Brain microvascular endothelial cell (primary cell): ENCODE results near the gene C11orf16.
"Not testable (repeated sequence)": the region's sequence is repeated elsewhere in the genome, so short reads cannot be mapped to it uniquely, and the experiment has no call there.

Experiments
- DNase-seq: peaks from one replicate; pipeline ENCODE4 v3.0.0-alpha.2; 2020
- H3K27ac ChIP-seq: fragments of 250-450 bp; sonication (Bioruptor Pico); 2 replicates; pipeline ENCODE4 v1.5.1; 2020; ENCODE audit warnings: mild to moderate bottlenecking, moderate library complexity
- H3K27me3 ChIP-seq: fragments of 250-450 bp; sonication (Bioruptor Pico); replicated peaks from 2 replicates; pipeline ENCODE4 v1.5.1; 2020; ENCODE audit warnings: mild to moderate bottlenecking
- H3K36me3 ChIP-seq: fragments of 250-450 bp; sonication (Bioruptor Pico); replicated peaks from 2 replicates; pipeline ENCODE4 v1.5.1; 2020; ENCODE audit warnings: mild to moderate bottlenecking
- H3K4me3 ChIP-seq: 2 replicates; pipeline ENCODE4 v1.5.1; 2011; ENCODE audit warnings: low read depth, mild to moderate bottlenecking, control low read depth, low read length, moderate library complexity
- CTCF ChIP-seq: IDR thresholded peaks from 2 replicates; pipeline ENCODE4 v1.5.1; 2011; ENCODE audit warnings: low read depth, mild to moderate bottlenecking, moderate library complexity, low read length, control low read depth, inconsistent platforms; ENCODE audit errors: missing control alignments
- in situ Hi-C: cut with HindIII; loops from 2 replicates; pipeline ENCODE4 v1.10.0; 2017; ENCODE audit warnings: low sequenced_read_pairs, low pct_ligation_motif_present

Gene C11orf16

DNA sequence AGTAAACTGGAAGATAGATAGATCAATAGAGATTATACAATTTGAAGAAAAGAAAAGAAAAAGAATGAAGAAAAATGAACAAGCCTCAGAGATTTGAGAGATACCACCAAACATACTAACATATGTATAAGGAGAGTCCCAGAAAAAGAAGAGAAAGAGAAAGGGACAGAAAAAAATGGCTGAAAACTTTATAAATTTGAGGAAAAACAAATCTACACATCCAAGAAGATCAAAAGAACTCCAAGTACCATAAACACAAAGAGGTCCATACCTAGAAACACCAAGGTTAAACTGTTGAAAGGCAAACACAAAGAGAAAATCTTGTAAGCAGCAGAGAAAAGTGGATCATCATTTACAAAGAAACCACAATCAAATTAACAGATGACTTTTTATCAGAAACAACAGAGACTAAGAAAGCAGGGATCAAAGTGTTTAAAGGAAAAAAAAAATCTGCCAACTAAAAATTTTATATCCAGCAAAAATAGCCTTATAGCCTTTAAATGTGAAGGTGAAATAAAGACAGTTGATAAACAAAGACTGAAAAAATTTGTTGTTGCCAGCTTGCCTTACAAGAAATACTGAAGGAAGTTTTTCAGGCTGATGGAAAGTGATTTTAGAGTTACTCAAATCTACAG lies 33.5 kb downstream of the C11orf16 start:
- in situ Hi-C loops = no loop called here
- Histone ChIP-seq H3K4me3 (no peak overlapping the region), H3K27me3 (no peaks in the 10 kb centered on the region), H3K36me3 (no peaks in the 10 kb centered on the region), H3K27ac (no peak overlapping the region)
- TF ChIP-seq CTCF = no peak
- no peak for DNase-seq

- H3K4me3 ChIP-seq, H3K36me3 ChIP-seq, H3K27ac ChIP-seq, DNase-seq, in situ Hi-C loops, H3K27me3 ChIP-seq: not testable (repeated sequence)
Measured at GRCh38 chr11:8891185-8891584, 41.6 kb downstream of the C11orf16 start.

- no peak for DNase-seq
- TF ChIP-seq CTCF = no peak
- in situ Hi-C loops = no loop called here
Measured at GRCh38 chr11:8886322-8886721, 46.4 kb downstream of the C11orf16 start.

DNA sequence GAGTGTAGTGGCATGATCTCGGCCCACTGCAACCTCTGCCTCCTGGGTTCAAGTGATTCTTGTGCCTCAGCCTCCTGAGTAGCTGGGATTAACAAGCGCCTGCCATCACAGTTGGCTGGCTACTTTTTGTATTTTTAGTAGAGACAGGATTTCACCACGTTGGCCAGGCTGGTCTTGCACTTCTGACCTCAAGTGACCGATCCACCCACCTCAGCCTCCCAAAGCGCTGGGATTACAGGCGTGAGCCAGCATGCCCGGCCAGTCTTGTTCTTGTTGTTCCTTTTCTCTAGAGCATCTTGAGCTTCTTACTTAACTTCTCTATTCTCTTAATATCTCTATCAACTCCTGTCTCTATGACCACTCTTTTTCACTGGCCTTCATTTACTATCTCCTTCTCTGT lies 51.2 kb downstream of the C11orf16 start:
- H3K27ac ChIP-seq, DNase-seq, H3K4me3 ChIP-seq, H3K36me3 ChIP-seq, in situ Hi-C loops, H3K27me3 ChIP-seq: not testable (repeated sequence)

More at GRCh38 chr11:8886322-8886721, 46.4 kb downstream of the C11orf16 start:
- no peaks in the 10 kb centered on the region for H3K27me3 ChIP-seq
- H3K27ac ChIP-seq = no peak overlapping the region
- H3K36me3 ChIP-seq = no peaks in the 10 kb centered on the region
- no peak overlapping the region for H3K4me3 ChIP-seq

GRCh38 chr11:8878771-8879170 lies 54.0 kb downstream of the C11orf16 start:
- Histone ChIP-seq H3K36me3 (no peaks in the 10 kb centered on the region), H3K27me3 (no peaks in the 10 kb centered on the region), H3K4me3 (no peak overlapping the region), H3K27ac (no peak overlapping the region)
- no peak for DNase-seq
- in situ Hi-C loops = no loop called here
- TF ChIP-seq CTCF = no peak

- no peak overlapping the region for H3K4me3 ChIP-seq
- H3K27me3 ChIP-seq = no peaks in the 10 kb centered on the region
- H3K36me3 ChIP-seq = no peaks in the 10 kb centered on the region
- H3K27ac ChIP-seq = no peak overlapping the region
- no peak for TF ChIP-seq CTCF
- DNase-seq = no peak
- in situ Hi-C loops = no loop called here
Measured at GRCh38 chr11:8873741-8874405, 58.9 kb downstream of the C11orf16 start.

DNA sequence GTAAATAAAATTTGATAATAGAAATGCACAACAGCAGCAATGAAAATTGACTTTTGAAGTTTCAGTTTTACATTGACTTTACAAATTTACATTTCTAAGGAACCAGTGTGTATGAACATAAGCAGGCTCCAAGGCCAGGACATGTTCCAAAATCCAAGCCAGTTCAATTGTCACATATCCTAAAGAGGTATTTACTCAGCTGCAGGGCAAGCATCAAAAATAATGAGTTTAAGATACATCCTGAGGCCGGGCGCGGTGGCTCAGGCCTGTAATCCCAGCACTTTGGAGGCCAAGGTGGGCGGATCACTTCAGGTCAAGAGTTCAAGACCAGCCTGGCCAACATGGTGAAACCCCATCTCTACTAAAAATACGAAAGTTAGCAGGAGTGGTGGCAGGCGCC lies 60.8 kb downstream of the C11orf16 start:
- H3K27ac ChIP-seq = no peak overlapping the region
- no peak overlapping the region for H3K4me3 ChIP-seq
- no peaks in the 10 kb centered on the region for H3K36me3 ChIP-seq
- in situ Hi-C loops = no loop called here
- H3K27me3 ChIP-seq = no peaks in the 10 kb centered on the region
- no peak for DNase-seq
- TF ChIP-seq CTCF = no peak
